DOHH2 (cell line): ENCODE measurements around the gene MAP1B.
A peak's percentile ranks its signal among the peaks of the same experiment; 100 is the strongest.

Experiments used
- H3F3A ChIP-seq: fragments of 200-600 bp; sonication (generic), shearing (Covaris generic); 2 replicates; pipeline ENCODE4 v1.6.0; 2016; ENCODE audit warnings: antibody characterized with exemption, mild to moderate bottlenecking; ENCODE audit not compliant: control insufficient read depth, insufficient read depth
- H3K27ac ChIP-seq: fragments of 200-600 bp; sonication (generic); 2 replicates; pipeline ENCODE4 v1.5.1; 2014; ENCODE audit warnings: low read depth, mild to moderate bottlenecking, low read length, moderate library complexity
- H3K27me3 ChIP-seq: fragments of 200-600 bp; sonication (generic); 2 replicates; pipeline ENCODE4 v1.6.1; 2014; ENCODE audit warnings: mild to moderate bottlenecking, low read length, mixed read lengths; ENCODE audit not compliant: control insufficient read depth
- H3K36me3 ChIP-seq: fragments of 200-600 bp; sonication (generic); 2 replicates; pipeline ENCODE4 v1.6.1; 2014; ENCODE audit warnings: mild to moderate bottlenecking, low read length, moderate library complexity, mixed read lengths; ENCODE audit not compliant: control insufficient read depth
- H3K4me1 ChIP-seq: fragments of 200-600 bp; sonication (generic); 2 replicates; pipeline ENCODE4 v1.6.1; 2014; ENCODE audit warnings: mild to moderate bottlenecking, low read length, mixed read lengths; ENCODE audit not compliant: control insufficient read depth
- H3K4me2 ChIP-seq: fragments of 200-600 bp; sonication (generic); 2 replicates; pipeline ENCODE4 v1.6.0; 2014; ENCODE audit warnings: mild to moderate bottlenecking, low read length, moderate library complexity
- H3K4me3 ChIP-seq: fragments of 200-600 bp; sonication (generic); 2 replicates; pipeline ENCODE4 v1.5.1; 2014; ENCODE audit warnings: mild to moderate bottlenecking, low read length, mixed read lengths
- H3K79me2 ChIP-seq: fragments of 200-600 bp; sonication (generic); 2 replicates; pipeline ENCODE4 v1.6.1; 2014; ENCODE audit warnings: mild to moderate bottlenecking, low read length, mixed read lengths; ENCODE audit not compliant: control insufficient read depth
- H3K9me2 ChIP-seq: fragments of 200-600 bp; sonication (generic); replicated peaks from 2 replicates; pipeline ENCODE4 v1.6.1; 2014; ENCODE audit warnings: mild to moderate bottlenecking, low read length, mixed read lengths; ENCODE audit not compliant: control insufficient read depth
- H3K9me3 ChIP-seq: fragments of 200-600 bp; sonication (generic); 2 replicates; pipeline ENCODE4 v1.6.1; 2014; ENCODE audit warnings: antibody characterized with exemption, low read length, mixed read lengths; ENCODE audit not compliant: control insufficient read depth, insufficient read depth
- H4K20me1 ChIP-seq: fragments of 200-600 bp; sonication (generic); 2 replicates; pipeline ENCODE4 v1.6.0; 2014; ENCODE audit warnings: low read depth, mild to moderate bottlenecking, antibody characterized with exemption, low read length, moderate library complexity; ENCODE audit not compliant: control insufficient read depth, insufficient read depth
- CTCF ChIP-seq: fragments of 200-600 bp; sonication (generic); IDR thresholded peaks from one replicate; pipeline ENCODE4 v1.5.1; 2014; ENCODE audit warnings: antibody characterized with exemption, mild to moderate bottlenecking, low read depth, low read length; ENCODE audit not compliant: poor library complexity, severe bottlenecking
- EZH2phosphoT487 ChIP-seq: fragments of 200-600 bp; sonication (generic); IDR thresholded peaks from 2 replicates; pipeline ENCODE4 v1.6.1; 2017; ENCODE audit warnings: borderline replicate concordance, mild to moderate bottlenecking, antibody characterized with exemption, low read length, moderate library complexity, mixed read lengths

The MAP1B gene

GRCh38 chr5:72234868-72235267 is 127.6 kb downstream of the MAP1B start:
- Histone ChIP-seq H3K4me2 (peak overlapping the region; percentile 20; the same call in 1 of the 2 replicates), H3K4me1 (peaks cover 32% of the 10 kb centered on the region)

DNA sequence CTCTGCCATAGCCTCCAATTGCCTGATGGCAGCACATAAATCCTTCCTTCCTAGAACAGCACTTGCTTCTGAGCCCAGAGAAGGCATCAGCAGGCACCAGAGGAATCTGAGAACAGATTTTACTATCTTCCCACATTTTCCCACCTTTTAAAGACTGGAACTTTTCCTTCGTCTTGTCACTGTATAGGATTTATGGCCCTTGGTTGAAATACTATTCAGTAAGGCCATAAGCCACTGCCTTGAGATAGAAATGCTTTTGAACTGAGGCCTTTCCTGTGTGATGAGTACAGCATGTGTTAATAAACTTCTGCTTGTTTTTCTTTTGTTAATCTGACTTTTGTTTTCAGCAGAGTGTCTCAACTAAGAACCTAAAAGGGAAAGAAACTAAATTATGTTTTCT is 128.4 kb downstream of the MAP1B start:
- Histone ChIP-seq H3K79me2 (no peaks in the 10 kb centered on the region), H3K4me2 (no peak overlapping the region), H3F3A (no peaks in the 10 kb centered on the region), H3K27ac (no peak overlapping the region), H3K9me2 (no peaks in the 10 kb centered on the region), H3K4me3 (no peak overlapping the region), H3K4me1 (peaks cover 32% of the 10 kb centered on the region), H3K27me3 (no peaks in the 10 kb centered on the region), H3K36me3 (peaks cover 82% of the 10 kb centered on the region), H4K20me1 (no peaks in the 10 kb centered on the region), H3K9me3 (no peaks in the 10 kb centered on the region)
- TF ChIP-seq EZH2phosphoT487 (no peak), CTCF (no peak)

More at GRCh38 chr5:72234868-72235267, 127.6 kb downstream of the MAP1B start:
- no peaks in the 10 kb centered on the region for H4K20me1 ChIP-seq
- H3K27ac ChIP-seq = no peak overlapping the region
- no peaks in the 10 kb centered on the region for H3K27me3 ChIP-seq
- TF ChIP-seq CTCF = no peak
- no peak for TF ChIP-seq EZH2phosphoT487
- no peaks in the 10 kb centered on the region for H3F3A ChIP-seq
- no peak overlapping the region for H3K4me3 ChIP-seq
- H3K79me2 ChIP-seq = no peaks in the 10 kb centered on the region
- no peaks in the 10 kb centered on the region for H3K9me3 ChIP-seq
- H3K9me2 ChIP-seq = no peaks in the 10 kb centered on the region
- peaks cover 89% of the 10 kb centered on the region for H3K36me3 ChIP-seq

- TF ChIP-seq EZH2phosphoT487 = no peak
- no peak for TF ChIP-seq CTCF
- no peak overlapping the region for H3K4me3 ChIP-seq
- no peaks in the 10 kb centered on the region for H3K27me3 ChIP-seq
- peaks cover 75% of the 10 kb centered on the region for H3K36me3 ChIP-seq
- no peaks in the 10 kb centered on the region for H3K9me3 ChIP-seq
- peaks cover 2% of the 10 kb centered on the region; the same call in 1 of the 2 replicates for H3K79me2 ChIP-seq
- no peak overlapping the region for H3K27ac ChIP-seq
- H3K4me1 ChIP-seq = peaks cover 28% of the 10 kb centered on the region
- no peaks in the 10 kb centered on the region for H3K9me2 ChIP-seq
- H4K20me1 ChIP-seq = no peaks in the 10 kb centered on the region
- H3K4me2 ChIP-seq = no peak overlapping the region
- no peaks in the 10 kb centered on the region for H3F3A ChIP-seq
Observed at GRCh38 chr5:72237415-72237814, 130.1 kb downstream of the MAP1B start.

- Histone ChIP-seq H3K9me2 (no peaks in the 10 kb centered on the region), H3K27me3 (no peaks in the 10 kb centered on the region), H3F3A (no peaks in the 10 kb centered on the region), H3K4me1 (peaks cover 24% of the 10 kb centered on the region), H3K36me3 (peaks cover 72% of the 10 kb centered on the region), H3K4me3 (no peak overlapping the region), H3K4me2 (no peak overlapping the region), H3K27ac (no peak overlapping the region), H4K20me1 (no peaks in the 10 kb centered on the region), H3K9me3 (no peaks in the 10 kb centered on the region), H3K79me2 (peaks cover 7% of the 10 kb centered on the region)
- no peak for TF ChIP-seq CTCF
- no peak for TF ChIP-seq EZH2phosphoT487
Observed at GRCh38 chr5:72237879-72238278, 130.6 kb downstream of the MAP1B start.
